ENCODE data around the gene MUCL1.
"Not testable (repeated sequence)": the region's sequence is repeated elsewhere in the genome, so short reads cannot be mapped to it uniquely, and the experiment has no call there.

MUCL1 gene, protein sequence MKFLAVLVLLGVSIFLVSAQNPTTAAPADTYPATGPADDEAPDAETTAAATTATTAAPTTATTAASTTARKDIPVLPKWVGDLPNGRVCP

GRCh38 chr12:54853933-54854538 is at the start of gene MUCL1:
Gene MUCL1, plus strand, starts transcription at chr12:54854516. Its CDS starts 67 bp downstream, at chr12:54854583.
- peak; percentile 5 to 67 for DNase-seq

DNA sequence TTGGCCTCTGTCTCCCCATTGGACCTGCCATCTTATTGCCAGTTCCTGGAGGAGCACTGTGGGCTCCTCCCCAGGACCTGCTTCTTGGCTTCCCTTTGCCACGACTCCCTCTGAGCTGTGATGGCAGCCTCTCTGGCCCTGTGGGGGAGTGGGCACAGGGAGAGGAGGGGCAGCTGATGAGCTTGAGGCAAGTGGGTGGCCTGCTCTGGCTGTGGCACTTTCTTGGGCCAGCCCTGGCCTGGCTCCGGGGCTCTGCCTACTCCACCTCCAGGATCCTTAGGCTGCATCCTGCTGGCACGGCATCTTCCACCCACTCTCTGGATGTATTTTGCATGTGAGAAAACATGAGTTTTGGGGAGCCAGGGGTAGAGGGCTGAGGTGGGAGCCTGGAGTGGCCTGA is 32.6 kb upstream of the MUCL1 start:
- no peak for DNase-seq

DNA sequence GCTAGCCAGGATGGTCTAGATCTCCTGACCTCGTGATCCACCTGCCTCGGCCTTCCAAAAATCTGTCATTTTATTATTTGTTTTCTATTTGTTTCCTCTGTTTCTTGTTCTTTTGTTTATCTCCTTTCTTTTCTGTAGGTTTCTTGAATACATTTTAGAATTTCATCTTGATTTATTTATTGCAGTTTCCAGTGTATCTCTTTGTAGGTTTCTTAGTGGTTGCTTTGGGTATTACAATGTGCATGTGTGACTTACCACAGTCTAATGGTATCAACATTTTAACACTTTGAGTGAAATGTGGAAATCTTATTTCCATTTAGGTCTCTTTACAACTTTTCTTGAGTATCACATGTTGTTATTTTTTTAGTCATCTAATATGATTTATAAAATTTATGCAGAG is 29.9 kb upstream of the MUCL1 start:
- DNase-seq = no peak

DNA sequence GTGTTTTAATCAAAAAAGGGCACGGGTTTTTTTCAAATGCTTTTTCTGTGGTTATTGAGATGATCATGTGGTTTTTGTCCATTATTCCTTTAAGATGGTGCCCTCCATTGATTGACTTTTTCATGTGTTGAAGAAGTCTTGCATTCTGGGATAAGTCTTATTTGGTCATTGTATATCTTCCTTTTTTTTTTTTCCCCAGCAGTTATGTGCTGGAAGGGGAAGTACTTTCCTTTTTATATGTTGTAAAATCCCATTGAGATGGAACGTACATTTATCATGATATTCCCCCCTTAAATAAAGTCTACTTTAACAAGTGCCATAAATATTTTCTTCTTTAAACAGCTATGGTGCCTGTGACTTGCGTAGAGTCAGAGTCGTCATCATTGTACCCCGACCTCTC is 24.8 kb upstream of the MUCL1 start:
- no peak for DNase-seq

DNA sequence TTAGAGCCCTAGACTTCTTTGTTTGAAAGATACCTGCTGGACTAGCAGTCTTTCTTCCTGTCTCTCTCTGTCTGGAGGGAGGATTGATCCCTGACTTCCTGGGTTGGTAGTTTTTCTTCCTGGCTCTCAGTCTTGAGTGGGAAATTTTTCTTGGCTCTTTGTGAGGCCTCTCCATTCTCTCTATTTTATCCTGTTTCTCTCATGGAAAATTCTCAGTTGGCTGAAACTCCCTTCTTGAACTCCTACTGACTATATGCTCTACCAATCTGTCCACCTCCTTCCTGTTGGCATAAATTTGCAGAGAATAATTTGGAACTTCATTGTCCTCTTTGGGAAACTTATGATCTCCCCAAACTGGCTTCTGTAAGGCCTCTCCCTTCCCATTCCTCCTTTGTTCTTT is 24.1 kb upstream of the MUCL1 start:
- no peak for DNase-seq

GRCh38 chr12:54831631-54832030 is 22.7 kb upstream of the MUCL1 start:
- no peak for DNase-seq

GRCh38 chr12:54840244-54840865 is 14.0 kb upstream of the MUCL1 start:
- DNase-seq = no peak

GRCh38 chr12:54857406-54857805 is 3.1 kb downstream of the MUCL1 start:
- no peak for DNase-seq

DNA sequence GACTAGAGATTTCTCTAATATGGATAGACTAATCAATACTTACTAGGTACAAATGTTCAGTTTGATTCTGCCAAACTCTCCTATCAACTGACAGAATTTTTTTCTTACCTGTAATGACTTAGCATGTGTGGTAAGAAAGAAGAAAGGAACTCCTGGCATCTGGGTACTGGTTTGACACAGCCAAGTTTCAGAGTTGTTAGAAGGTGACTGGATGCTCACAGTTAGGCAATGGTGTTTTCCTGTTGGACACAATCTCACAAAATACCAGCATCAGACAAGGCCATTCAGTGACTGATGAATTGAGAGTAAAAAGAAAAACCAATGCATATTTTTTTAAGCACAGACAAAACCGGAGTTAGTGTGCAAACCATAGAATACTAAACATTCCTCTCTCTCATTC is 4.2 kb downstream of the MUCL1 start:
- DNase-seq = no peak

DNA sequence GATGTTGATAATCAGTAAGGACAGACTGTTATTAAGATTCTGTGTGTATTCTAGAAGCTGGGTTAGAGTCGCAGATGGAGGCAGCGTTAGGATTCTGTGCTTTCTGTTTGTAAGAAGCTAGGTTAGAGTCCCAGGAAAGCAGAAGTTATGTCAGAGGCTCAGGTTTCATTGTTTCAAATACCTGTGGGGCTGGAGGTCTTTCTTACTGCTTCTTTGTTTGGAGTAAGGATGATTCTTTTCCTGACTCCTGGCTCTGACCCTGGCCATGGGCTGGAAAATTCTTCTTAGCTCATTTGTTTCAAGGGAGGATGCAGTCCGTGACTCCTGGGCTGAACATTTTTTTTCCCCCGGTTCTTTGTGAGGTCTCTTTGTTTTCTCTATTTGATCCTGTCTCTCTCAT is 5.2 kb downstream of the MUCL1 start:
- DNase-seq = no peak

DNA sequence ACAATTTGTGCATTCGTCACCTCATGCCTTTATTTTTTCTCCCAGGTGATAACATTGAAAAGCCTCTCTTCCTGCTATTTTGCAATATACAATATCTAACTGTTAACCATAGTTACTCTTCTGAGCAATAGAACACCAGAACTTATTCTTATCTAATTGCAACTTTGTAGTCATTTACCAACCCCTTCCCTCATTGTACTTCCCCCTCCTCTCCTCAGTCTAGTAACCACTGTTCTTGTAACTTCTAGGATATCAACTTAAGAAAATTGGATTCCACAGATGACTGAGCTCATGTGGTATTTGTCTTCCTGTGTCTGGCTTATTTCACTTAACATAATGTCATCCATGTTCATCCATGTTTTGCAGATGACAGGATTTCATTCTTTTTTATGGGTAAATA is 7.6 kb downstream of the MUCL1 start:
- no peak for DNase-seq

GRCh38 chr12:54863948-54864618 is 9.8 kb downstream of the MUCL1 start:
- DNase-seq = no peak

GRCh38 chr12:54865683-54866324 is 11.5 kb downstream of the MUCL1 start:
- DNase-seq = no peak

- no peak for DNase-seq
These were observed 14.4 kb downstream of the MUCL1 start for GRCh38 chr12:54868690-54869089.

DNA sequence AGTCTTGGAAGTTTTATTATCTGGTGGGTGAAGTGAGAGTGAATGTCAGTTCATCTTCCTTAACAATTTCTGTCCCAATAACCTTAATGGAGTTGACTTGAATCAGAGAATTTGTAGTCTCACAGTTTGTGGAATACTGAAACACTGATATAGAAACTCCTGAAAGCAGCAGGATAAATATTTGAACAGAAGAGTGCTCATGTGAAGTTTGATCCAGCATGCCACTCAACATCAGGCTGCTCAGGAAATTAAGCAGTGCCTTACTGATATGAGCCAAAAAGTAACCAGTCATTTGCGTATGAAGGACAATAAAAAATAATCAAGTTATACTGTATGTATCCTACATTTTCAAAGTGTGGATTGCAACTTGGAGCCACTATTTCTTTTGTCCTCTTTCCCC is 15.7 kb downstream of the MUCL1 start:
- no peak for DNase-seq

- no peak for DNase-seq
These were observed 16.3 kb downstream of the MUCL1 start for GRCh38 chr12:54870617-54871016.

DNA sequence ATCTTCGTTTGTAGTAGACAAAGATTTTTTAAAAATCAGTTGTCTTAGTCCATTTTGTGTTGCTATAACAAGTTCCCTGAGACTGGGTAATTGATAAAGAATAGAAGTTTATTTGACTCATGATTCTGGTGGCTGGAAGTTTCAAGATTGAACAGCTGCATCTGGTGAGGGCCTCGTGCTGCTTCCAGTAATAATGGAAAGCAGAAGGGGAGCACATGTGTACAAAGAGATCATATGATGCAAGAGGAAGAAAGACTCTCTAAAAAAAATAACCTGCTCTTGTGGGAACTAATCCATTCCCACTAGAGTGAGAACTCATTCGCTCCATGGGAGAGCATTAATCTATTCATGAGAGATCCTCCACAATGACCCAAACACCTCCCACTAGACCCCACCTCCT is 24.8 kb downstream of the MUCL1 start:
- no peak for DNase-seq

DNA sequence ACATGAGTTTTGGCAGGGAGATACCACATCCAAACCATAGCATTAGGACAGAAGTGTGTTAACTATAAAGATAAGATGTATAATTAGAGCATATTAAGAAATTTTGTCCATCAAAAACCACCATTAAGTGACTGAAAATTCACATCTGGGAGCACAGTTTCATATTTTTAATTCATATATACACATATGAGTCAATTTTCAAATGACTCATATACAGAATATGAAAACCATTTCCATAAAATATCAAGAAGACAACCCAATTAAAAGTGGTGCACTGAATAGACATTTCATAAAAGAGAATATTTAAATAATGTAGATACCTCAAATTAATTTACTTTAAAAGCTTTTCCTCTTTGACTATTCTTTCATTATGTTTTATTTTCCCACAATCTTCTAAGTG is 25.3 kb downstream of the MUCL1 start:
- DNase-seq = no peak

- no peak for DNase-seq
These were observed 27.8 kb downstream of the MUCL1 start for GRCh38 chr12:54882079-54882478.

- DNase-seq = not testable (repeated sequence)
These were observed 28.3 kb downstream of the MUCL1 start for GRCh38 chr12:54882597-54882996.

DNA sequence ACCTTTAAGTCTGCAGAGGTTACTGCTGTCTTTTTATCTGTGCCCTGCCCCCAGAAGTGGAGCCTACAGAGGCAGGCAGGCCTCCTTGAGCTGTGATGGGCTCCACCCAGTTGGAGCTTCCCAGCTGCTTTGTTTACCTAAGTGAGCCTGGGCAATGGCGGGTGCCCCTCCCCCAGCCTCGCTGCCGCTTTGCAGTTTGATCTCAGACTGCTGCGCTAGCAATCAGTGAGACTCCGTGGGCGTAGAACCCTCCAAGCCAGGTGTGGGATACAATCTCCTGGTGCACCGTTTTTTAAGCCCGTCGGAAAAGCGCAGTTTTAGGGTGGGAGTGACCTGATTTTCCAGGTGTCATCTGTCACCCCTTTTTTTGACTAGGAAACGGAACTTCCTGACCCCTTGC is 34.1 kb downstream of the MUCL1 start:
- not testable (repeated sequence) for DNase-seq

- DNase-seq = no peak
These were observed 36.0 kb downstream of the MUCL1 start for GRCh38 chr12:54890339-54890738.

DNA sequence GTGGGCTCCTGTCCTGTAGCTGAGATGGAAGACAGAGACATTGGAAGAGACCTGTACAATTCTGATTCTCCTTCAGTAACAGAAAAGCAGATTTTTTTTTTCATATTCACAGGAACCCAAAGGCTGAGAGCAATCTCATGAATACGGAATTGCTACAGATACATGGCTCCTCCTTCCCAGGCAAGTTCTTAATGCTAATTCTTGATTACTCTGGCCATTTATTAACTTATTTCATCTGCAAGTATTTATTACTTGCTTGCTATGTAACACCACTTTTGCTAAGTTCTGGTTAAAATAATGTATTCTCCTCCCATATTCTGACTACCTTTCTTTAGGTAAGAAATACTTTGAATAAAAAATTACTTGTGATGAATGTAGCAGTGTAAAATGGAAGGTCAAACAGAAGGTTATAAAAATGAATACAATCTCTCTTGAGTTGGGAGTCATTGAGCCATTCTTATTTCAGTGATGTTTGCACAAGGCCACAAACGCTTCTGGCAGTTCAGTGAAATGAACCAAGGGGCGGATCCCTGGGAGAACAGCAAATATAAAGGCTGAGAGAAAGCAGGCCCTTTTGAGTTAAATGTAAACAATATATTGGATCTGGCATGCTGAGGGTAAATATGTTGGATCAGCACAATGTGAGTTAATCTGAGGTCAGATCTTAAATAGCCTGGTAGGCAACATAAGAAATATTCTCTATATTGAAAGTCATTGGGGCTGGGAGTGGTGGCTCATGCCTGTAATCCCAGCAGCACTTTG is 37.6 kb downstream of the MUCL1 start:
- no peak for DNase-seq

Measured in SW 1271 (cell line).